Measurements from ENCODE around the gene TMPO. TPM values are rescaled to one million over a fixed set of nuclear protein-coding genes. Genes with fewer than 3 reads are reported as not detected.
A peak's percentile ranks its signal among the peaks of the same experiment; 100 is the strongest.
"Not testable (repeated sequence)": the region's sequence is repeated elsewhere in the genome, so short reads cannot be mapped to it uniquely, and the experiment has no call there.

The TMPO gene
- total RNA-seq, 1 donor from 2014 or later = 171 TPM

DNA sequence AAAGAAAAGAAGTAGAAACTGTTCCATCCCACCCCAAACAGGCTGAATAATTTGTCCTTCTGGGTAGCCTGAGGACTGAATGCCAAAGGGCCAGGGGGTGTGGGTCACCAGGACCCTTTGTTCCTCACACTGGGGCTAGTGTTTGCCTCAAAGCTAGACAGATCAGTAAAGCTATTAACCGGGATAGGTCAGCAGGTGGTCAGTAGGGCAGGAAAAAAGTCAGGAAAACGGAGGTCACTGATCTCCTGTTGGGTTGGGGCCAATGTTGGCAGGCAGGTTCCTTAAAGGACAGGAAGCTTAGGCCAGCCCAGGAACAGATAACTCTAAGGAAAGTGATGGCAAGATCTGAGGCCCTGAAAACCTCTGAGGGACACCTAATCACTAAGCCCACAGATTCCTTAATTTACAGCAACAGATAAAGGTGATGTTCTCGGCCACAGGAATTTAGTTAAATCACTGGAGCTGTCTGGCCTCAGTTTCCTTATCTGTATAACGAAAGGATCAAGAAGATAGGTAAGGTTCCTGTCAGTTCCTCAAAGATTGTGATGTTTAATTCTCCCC lies 22.7 kb upstream of the TMPO start:
- H3K4me3 ChIP-seq (ENCODE audit: low read depth, low read length) = no peak overlapping the region
- DNase-seq (ENCODE audit: low read depth) = no peak
- TF ChIP-seq, protein P1, sequence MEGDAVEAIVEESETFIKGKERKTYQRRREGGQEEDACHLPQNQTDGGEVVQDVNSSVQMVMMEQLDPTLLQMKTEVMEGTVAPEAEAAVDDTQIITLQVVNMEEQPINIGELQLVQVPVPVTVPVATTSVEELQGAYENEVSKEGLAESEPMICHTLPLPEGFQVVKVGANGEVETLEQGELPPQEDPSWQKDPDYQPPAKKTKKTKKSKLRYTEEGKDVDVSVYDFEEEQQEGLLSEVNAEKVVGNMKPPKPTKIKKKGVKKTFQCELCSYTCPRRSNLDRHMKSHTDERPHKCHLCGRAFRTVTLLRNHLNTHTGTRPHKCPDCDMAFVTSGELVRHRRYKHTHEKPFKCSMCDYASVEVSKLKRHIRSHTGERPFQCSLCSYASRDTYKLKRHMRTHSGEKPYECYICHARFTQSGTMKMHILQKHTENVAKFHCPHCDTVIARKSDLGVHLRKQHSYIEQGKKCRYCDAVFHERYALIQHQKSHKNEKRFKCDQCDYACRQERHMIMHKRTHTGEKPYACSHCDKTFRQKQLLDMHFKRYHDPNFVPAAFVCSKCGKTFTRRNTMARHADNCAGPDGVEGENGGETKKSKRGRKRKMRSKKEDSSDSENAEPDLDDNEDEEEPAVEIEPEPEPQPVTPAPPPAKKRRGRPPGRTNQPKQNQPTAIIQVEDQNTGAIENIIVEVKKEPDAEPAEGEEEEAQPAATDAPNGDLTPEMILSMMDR (conservative IDR thresholded peaks at IDR 0.05; ENCODE audit: low read depth, low read length) = no peak

DNA sequence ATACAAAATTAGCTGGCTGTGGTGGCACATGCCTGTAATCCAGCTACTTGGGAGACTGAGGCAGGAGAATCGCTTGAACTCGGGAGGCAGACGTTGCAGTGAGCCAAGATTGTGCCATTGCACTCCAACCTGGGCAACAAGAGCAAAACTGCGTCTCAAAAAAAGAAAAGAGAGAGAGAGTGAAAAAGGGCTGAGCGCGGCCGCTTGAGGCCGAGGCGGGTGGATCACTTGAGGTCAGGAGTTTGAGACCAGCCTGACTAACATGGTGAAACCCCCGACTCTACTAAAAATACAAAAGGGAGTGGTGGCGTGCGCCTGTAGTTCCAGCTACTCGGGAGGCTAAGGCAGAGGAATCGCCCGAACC lies 14.1 kb upstream of the TMPO start:
- peak overlapping the region; percentile 2 for H3K4me3 ChIP-seq (ENCODE audit: low read depth, low read length)
- not testable (repeated sequence) for DNase-seq (ENCODE audit: low read depth)

DNA sequence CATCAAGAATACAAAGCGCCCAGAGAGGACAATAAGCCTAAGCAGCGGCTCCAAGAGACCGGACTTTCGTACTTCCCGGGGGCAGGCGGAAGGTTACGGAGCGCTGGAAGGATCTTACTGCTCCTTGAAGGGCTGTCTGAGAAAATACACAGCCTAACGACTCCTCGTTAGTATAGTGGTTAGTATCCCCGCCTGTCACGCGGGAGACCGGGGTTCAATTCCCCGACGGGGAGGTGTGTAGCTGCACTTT lies 12.1 kb upstream of the TMPO start:
- TF ChIP-seq, protein P1 (conservative IDR thresholded peaks at IDR 0.05; ENCODE audit: low read depth, low read length) = no peak
- DNase-seq (ENCODE audit: low read depth) = no peak
- H3K4me3 ChIP-seq (ENCODE audit: low read depth, low read length) = peak overlapping the region; percentile 80

DNA sequence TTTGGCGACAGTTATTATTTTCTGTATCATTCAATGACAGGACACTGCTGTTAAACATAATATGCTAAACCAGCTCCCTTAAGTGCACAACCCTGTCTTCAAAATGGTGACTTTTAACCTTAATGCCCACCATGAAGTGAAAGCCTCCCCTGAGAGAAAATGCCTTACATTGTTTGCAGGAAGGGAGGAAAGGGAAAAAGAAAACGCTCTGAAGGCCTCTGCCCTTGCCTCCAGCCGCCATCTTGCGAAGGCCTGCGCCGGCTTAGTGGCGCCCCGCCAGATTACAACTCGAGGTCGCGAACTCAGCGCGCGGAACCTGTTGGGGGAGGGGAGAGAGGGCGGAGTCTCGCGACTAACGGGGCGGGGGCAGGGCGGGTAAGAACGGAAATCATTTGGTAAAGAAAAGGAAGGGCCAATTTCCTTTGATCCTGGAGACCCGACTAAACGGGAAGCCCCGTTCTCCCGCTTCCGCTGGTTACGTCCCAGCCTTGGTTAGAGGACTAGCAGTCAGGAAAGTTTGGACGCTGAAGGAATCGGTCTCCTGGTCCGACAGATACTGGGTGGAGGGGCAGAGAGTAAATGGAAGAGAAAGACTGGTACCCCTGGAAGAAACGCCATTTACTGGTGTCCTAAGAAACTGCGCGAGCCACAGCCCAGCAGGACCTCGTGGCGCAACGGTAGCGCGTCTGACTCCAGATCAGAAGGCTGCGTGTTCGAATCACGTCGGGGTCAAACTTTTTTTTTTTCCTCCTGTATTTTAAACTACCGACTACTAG lies 11.6 kb upstream of the TMPO start:
- TF ChIP-seq, protein P1 (conservative IDR thresholded peaks at IDR 0.05; ENCODE audit: low read depth, low read length) = no peak
- H3K4me3 ChIP-seq (ENCODE audit: low read depth, low read length) = peak overlapping the region; percentile 80
- no peak for DNase-seq (ENCODE audit: low read depth)

DNA sequence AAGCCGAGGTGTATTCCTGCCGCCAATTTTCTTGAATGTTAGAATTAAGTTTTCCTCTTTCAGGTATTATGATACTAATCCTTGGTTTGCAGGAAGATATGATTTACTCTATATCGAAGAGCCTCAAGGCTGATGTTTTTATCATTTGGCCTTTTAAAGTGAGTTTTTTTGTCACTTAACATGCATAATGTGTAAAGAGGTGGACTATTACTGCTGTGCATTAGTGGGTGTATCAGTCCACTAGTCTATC lies 11.1 kb upstream of the TMPO start:
- TF ChIP-seq, protein P1 (conservative IDR thresholded peaks at IDR 0.05; ENCODE audit: low read depth, low read length) = no peak
- DNase-seq (ENCODE audit: low read depth) = no peak
- peak overlapping the region; percentile 80 for H3K4me3 ChIP-seq (ENCODE audit: low read depth, low read length)

DNA sequence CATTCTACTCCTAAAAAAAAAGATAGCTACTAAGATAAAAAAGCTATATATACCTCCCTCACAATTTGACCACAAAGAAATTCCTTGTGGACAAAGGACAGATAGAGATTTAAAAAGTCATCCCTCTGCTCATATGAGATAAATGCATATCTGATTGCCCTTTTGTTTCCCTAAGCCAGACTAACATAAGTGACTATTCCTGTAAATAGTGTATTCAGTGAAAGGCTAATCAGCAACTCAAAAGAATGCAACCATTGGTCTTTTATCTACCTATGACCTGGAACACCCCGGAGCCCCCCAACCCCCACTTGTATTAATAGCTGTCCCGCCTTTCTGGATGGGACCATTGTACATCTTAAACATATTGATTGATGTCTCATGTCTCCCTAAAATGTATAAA lies 6.3 kb upstream of the TMPO start:
- H3K4me3 ChIP-seq (ENCODE audit: low read depth, low read length) = no peak overlapping the region
- DNase-seq (ENCODE audit: low read depth) = no peak
- TF ChIP-seq, protein P1 (conservative IDR thresholded peaks at IDR 0.05; ENCODE audit: low read depth, low read length) = no peak

DNA sequence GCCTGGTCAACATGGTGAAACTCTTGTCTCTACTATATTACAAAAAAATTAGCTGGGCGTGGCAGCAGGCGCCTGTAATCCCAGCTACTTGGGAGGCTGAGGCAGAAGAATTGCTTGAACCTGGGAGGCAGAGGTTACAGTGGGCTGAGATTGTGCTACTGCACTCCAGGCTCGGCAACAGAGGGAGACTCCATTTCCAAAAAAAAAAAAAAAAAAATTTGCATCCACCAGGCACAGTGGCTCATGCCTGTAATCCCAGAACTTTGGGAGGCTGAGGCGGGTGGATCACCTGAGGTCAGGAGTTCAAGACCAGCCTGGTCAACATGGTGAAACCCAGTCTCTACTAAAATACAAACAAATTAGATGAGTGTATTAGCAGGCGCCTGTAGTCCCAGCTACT lies 3.6 kb upstream of the TMPO start:
- H3K4me3 ChIP-seq (ENCODE audit: low read depth, low read length); DNase-seq (ENCODE audit: low read depth): not testable (repeated sequence)

DNA sequence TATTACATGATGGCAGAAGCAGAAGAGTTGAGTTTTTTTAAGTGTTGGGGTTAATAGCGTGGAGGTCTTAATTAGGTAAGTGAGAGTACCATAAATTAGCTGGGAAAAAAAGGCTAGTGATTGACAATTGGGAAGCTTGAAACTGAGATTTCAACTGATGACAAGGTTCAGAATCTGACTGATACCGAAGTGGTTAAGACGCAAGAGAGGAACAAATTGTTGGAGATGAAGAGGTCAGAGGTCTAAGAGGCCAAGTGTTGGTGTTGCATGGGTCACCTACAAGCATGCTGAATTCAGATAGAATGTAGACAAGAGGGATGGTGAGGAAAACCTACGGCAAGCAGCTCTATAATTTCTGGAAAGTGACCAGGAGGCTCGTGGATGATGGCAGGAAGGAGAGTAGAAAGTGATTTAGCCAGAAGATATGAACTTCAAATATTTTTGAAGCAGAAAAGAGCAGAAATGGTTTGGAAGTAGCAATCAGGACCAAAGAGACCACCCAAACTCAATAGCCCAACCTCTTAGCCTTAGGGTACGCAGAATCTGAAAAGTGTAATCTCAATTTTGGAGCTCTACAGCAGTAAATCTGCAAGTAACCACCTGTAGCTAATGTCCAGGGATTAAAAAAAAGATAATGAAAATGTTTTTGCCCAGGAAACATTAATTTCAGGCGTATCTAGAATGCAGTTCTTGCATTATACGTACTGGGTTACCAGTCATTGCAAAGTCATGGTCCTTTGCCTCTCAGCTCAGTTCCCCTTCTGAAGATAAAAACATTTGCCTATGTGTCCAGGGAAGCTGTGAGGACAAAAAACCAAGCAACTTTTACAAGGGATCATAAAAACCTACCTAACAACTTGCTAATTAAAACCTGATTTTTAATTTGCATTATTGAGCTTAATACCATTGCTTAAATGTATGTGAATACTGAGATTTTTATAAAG lies 1.7 kb upstream of the TMPO start:
- H3K4me3 ChIP-seq (ENCODE audit: low read depth, low read length) = no peak overlapping the region
- TF ChIP-seq, protein P1 (conservative IDR thresholded peaks at IDR 0.05; ENCODE audit: low read depth, low read length) = no peak
- DNase-seq (ENCODE audit: low read depth) = no peak
